GM18907 (cell line): ENCODE data around the gene COA8.

Experiments used
- ATAC-seq: cut with Tn5 transposase; IDR thresholded peaks from one replicate; pipeline ENCODE4 v1.9.1; 2021; ENCODE audit warnings: mild to moderate bottlenecking, moderate library complexity; ENCODE audit not compliant: unreplicated experiment

The COA8 gene

DNA sequence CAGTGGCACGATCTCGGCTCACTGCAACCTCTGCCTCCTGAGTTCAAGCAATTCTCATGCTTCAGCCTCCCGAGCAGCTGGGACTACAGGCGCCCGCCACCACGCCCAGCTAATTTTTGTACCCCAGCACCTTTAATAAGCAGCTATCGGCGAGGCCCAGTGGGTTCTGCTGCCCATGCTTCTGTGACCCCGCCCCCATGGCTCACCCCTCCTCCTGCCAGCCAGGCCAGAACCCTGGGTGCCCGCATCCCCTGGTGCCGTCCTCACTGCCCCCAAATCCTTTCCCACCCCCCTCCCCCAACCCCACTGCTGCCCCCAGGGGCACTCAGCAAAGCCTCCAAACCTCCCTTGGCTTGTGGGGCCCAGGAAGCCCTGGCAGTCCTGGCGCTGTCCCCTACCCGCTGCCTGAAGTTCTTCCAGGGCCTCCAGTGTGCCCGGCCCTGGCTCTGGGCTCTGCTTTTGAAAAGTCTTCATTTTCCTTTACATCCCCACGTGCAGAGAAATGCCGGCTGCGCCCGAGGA is 14.8 kb upstream of the COA8 start:
- no peak for ATAC-seq

DNA sequence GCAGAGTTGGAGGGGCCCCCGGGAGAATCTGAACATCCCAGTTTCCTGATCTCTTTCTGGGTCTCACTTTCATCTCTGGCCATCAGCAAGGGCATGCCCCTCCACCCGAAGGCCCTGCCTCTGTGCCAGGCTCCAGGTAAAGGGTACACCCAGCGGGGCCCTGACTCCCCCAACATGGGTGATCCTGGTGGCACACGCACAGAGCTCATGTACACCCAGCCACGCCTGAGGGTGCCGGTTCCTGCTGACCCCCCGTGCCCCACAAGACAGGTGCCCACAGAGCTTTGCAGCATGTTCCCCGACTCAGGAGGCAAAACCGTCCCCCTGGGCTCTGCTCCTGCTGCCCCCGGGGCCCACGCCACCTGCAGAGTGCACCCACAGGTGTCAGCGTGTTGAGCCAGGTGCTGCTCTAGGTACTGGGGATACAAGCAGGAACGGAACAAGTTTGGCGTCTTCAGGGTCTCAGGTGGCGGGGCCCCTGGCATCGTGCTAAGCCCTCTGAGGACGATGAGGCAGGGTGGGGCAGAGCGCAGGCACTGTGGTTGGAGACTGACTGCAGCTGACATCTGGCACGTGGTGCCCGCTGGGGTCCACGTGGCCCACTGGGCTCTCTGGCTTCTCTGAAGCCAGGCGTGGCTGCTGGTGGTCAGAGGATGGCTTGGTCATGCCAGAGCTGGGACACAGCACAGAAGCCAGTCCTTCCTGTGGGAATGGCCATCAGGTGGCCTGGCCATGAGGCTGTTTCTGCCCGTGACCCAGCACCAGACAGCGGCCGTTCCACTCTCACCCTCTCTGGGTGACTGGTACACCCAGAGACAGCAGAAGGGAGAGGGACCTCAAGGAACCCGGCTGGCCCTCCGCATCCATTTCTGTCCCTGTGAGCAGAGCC is 14.1 kb upstream of the COA8 start:
- ATAC-seq: no peak

DNA sequence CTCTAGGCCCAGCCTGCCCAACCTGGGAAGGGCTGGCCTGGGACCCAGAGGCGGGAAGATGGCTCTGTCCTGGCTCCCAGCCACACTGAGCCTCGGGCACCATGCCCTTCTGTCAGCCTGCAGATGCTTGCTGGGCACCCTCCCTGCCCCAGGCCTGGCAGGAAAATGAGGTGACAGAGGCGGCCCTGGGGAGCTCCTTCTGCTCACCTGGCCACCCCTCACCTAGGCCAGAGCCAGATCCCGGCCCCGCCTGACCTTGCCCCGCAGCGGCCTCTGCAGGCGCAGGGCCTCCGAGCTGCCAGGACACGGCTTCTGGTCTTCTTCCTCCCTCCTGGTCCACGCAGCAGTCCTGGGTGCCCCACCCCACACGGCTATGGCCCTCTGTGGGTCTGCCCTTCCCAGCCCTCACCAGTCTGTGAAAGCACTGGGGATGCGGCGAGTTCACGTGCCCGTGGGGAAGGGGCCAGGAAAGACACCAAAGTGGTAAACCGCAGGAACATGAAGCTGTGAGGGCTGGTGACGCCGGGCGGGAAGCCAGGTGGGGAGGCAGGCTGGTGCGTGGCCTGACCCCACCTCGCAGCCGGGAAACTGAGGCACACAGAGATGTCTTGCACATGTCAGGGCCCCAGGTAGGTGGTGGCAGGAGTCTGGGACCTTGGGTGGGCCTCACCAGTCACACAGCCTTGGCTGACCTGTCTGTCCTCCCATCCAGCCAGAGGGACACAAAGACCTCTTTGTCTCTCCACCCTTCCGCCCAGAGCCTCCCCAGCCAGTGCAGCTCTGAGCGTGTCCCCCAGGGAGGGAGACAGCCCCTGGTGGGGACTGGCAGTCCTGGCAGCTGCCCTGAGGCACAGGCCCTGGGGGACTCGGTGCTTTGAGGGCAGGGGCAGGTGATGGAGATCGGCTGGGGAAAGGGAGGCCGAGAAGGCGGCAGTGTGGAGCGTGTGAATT is 13.1 kb upstream of the COA8 start:
- ATAC-seq: no peak

DNA sequence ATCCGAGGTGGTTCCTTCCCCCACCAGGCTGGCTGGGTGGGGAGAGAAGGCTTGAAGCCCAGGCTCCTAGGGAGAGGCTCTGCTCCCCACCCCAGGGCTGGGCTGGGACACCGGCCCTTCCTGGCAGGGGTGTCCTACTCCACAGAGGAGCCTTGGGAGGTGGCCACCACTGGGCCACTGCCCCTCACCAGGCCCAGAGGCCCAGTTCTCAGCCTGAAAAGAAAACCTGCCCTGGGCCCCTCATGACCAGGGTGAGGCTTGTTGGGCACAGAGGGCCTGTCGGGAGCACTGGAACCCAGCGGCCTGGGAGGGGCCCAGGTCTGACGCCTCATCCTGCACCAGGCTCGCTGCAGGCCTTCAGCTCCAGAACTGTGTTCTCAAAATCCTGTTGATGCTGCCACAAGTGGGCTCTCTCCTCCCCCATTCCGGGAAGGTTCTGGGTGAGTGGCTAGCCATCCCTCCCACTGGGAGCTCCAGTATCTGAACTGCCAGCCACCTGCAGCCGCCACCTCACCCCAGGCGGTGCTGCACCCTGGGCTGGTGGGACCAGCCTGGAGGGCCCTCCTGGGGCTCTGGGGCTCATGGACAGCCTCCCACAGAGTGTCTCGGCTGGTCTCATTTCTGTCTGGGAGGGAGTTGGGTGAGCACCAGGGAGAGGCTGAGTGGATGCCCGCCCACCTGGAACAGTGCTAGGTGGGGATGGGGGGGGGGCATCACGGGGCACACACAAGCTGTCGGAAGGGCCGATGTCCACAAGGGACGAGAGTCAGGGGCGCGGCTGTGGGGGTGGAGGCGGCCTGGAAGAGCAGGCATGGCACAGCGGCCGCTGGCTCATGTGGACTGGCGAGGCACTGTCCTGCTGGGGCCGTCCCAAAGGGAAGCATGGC is 12.1 kb upstream of the COA8 start:
- ATAC-seq: no peak

DNA sequence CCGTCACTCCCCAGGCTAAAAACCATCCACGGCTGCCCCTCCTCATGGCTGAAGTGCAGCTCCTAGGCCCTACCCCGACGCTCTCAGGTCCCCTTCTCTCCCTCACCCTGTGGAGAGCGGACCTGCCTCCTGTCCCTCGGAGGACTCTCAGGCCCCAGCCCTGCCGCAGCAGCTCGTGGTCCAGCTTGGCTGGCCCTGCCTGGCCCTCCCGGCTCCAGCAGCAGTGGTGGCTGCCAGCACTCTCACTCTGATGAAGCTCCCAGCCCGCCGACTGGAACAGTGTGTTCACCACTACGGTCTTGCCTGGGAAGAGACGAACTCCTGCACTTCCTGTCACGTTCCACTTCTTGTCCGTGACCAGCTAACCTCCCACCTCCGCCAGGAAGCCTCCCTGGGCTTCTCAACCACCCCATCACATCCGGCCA is 11.4 kb upstream of the COA8 start:
- ATAC-seq: no peak

DNA sequence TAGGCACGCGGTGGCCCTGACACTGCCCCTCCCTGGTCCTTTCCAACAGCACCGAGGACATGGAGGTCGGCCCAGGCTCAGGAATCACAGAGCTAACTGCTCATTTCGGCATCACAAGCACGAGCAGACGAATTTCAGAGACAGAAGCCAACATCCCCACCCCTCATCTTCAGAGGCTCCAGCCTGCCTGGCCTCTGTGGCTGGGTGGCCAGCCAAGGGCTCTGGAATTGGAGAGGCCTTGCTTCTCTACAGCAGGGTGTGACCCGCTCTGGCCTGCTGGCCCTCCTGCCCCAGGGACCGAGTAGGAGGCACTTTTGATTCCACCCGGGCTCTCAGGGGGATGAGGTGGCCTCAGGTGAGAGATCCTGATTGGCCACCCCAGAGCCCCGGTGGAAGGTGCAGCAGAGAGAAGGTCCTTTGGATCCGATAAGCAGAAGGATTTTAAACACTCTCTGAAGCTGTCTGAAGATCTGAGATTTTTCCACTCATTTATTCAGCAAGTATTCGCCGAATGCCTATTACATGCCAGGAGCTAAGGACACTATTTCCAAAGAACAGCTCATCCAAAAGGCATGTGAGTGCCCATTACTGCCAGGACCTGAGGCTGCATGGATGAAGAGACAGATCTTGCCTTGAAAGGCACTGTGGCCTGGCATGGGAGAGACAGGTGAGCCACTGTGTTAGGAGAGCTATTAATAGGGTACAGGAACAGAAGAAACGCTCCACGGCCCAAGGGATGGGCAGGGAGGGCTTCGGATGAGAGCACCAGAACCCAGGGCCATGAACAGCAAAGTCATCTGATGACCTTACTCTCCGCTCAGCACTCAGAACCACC is 10.5 kb upstream of the COA8 start:
- ATAC-seq: no peak

DNA sequence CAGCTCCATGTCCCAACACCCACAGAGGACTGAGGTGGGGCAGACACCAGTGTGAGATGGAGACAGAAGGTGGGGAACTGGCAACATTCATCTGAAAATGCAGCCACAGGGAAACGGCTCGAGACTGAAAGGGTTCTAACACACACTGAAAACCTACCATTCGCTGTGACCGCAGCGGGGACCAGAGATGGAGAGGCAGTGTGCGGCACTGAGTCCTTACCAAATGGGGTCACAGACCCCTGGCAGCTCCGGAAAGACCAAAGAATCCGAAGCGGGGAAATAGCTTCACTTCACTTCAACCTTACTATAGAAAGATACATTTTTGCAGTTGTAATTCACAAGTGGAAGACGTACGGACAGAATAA is 9.9 kb upstream of the COA8 start:
- ATAC-seq: no peak

DNA sequence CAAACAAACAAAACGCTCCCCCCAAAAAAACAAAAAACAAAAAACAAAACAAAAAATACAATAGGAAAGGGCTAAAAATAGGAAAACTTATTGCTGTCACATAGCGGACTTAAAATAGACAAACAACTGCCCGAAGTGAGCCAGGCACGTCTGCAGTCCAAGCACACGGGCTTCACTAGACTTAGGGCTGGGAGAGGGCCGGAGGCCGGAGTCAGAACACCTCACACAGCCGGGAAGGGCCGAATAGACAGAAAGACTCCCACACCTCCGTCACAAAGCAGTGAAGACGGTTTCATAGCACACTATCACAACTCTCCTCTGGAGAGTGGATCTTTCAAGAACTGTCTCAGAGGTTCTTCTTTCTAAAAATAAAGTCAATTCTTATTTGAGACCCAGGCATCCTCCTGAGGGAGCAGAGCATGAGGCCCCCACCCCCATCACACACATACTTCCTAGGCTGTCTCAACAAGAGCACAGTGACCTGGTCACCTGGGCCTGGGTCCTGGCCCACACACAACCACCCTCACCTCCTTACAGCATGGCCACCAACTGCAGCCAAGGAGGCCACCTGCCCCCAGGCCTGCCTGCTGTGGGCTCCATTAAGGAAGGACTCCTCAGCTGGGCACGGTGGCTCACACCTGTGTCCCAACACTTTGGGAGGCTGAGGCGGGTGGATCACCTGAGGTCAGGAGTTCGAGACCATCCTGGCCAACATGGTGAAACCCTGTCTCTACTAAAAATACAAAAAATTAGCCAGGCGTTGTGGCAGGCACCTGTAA is 7.0 kb upstream of the COA8 start:
- ATAC-seq: no peak

DNA sequence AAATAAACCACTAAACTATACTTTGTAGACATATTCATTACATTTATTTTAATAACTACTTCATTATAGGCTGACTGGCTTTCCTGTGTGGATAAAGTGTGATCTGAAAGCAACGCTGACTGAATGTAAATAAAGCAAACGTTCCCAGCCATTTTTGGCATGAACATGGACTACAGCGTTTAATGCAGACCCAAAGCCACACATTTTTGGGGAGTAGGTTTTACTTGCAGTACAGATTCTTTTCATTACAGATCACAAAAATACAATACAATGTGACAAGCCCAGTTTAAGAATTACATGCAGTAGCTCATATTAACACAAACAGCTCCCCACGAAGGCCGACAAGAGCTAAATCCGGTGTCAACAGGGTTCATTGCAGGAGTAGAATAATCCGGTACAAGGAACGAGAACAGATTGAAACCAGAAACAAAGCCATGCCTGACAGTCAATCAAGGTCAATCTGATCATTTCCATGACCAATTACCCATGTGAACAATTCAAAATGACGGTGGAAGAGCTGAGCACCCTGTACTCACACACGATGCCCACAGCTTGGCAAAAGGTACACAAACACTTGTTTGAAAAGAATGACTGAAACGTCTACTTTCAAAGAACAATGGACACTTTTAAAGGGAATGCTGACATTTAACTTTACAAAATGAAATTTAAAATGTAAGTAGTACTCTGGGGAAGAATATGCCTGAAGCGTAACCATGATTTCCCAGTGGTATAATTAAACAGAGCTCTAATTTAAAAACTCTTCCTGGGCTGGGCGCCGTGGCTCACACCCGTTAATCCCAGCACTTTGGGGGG is 5.6 kb upstream of the COA8 start:
- ATAC-seq: no peak

DNA sequence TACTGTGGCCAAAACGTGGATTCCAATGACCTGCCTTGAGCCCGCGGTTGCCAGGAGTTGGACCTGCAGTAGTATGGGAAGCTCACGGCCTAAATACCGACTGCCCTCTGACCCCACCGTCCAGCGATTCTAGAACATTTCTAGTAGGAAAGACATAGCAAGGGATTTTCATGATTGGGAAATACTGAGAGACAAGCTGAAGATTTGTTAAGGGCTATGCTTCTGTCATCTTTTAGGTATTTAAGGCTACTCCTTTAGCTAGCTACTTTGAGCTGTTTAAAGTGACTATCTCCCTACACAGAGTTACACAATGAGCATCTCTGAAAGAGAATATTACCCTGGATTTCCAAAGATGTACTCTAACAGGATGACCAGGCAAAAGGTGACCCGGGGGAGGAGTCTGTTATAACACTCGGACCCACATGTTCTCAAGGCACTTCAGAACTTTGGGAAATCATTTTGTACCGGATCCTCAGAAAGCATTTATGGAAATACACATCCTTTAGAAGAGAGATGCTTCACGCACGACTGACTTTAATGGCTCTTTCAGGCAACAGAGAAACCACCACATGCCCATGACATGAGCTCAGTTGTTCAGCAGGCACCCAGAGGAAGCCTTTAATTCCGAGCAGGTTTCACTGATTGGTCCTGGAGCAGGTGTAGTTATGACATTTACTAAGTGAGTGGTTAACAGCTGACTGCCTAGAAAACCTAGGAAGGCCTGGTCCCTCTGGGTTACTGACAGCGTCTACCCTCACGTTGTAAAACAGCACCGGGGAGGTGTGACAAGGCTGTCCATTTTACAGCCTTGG is 4.5 kb upstream of the COA8 start:
- ATAC-seq: no peak

DNA sequence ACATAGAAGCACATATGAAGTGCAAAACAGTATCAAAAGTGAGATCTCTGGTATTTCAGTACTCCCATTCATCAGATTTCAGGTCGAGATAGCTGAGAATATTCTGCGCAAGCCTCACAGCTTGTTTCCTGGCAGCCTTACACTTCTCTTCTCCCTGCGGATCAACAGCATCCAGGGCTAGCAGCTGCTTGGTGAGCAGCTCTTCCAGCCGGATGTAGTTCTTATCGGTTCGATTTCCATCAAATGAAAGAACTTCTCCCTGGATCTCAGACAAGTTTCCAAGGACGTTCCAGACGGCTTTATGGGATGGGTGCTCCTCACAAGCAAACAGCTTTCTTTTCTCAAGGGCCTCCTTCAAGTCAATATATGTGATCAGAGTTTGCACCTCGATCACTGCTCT is 3.0 kb upstream of the COA8 start:
- ATAC-seq: no peak

DNA sequence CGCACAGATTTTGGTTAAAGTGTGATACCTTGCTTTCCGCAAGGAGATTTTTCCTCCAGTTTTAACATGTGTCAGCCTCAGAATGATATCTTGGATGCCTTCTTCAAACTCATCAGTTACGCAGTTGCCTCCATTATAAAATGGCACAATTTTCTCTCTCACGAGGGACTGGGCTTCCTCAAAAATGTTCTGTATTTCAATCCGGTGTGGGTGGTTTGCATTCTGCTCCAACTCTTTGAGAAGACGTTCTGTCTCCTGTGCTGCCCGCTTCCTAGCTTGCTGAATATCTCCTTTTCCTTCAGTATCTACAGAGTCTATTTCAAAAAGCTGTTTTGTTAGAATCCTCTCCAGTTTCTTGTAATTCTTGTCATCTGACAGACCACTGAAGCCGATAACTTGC is 2.1 kb upstream of the COA8 start:
- ATAC-seq: no peak

DNA sequence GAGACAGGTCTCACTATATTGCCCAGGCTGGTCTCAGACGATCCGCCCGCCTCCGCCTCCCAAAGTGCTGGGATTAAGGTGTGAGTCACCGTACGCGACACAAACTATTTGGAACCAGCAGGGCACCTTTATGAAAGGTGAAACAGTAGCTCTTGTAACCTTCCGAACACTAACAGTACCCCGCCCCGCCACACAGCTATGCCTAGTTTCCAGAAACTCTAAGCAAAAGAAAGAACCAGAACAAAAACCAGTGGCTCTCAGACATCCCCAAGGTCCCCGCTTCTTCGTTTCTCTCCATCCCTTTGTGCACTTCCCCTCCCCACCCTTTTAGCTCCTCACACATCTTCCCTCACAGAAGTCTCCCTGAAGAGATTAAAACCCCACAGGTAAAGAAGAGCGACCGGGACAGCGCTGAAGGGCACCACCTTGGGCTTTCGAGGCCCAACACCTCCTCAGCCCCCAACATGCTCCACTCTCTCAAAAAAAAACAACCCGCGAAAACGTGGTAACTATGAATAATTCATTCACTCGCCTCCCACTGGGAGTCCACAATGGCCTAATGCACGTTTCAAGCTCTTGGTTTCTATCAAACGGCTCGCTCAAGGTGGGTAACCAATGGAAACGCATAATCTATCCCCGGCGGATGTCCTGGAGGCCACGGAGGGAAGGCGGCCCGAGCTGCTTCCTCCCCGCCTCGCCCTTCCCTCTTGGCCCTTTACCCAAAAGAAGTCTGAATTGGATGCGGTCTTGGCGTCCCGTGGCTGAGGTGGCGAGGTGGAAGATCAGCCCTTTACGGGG is 1.2 kb upstream of the COA8 start:
- peak; percentile 18 for ATAC-seq

DNA sequence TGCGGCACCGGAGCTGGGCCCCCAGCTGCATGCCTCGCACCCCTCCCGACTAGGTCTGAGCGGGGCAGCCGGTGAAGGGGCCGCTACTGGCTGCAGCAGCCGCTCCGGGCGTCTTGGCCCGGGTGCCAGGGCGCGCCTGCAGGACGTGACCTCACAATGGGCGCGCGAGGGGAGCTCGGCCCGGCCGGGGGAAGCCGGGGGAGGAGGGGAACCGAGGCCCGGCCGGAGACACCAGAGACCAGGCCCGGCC is 656 bp upstream of the COA8 start:
- peak; percentile 39 for ATAC-seq

DNA sequence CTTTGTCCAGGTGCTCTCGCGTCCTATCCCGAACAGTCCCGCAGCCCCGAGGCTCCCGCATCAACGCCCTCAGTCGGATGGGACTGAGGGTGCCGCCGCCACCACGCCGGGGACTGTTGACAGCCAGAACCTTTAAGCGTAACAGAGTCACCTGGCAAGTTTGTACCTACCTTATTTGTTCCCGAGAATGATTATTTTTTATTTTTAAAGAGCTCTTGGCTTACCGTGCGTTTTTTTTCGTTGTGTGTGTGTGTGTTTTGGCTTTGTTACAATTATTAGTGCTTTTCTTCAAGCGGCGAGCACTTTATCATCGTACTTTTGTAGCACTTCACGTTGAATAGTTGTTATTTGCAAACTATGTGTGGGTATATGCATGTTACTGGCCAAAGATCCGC is 463 bp downstream of the COA8 start:
- no peak for ATAC-seq

DNA sequence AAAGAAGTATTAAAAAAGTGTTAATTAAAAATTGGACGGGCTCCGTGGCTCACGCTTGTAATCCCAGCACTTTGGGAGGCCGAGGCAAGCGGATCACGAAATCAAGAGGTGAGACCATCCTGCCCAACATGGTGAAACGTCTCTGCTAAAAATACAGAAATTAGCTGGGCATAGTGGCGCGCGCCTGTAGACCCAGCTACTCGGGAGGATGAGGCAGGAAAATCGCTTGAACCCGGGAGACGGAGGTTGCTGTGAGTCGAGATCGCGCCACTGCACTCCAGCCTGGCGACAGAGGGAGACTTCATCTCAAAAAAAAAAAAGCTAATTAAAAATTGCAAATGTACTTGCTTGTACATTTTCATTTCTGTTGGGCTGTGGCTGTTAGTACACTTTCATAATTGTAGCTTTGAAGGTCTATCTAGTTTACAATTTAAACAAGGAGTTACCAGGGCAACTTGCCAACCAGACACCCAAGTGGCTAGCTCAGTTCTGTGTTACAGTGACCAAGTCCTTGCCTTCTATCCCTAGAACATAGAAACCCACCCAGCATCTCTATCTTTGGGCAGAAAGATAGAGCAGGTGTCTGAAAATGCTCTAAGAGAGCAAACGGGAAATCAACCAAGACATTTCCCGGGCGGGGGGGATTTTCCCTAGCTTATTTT is 1.2 kb downstream of the COA8 start:
- ATAC-seq: no peak
